GM21723 (cell line): Measurements from ENCODE around the gene ASCC1.
"Not testable (repeated sequence)": the region's sequence is repeated elsewhere in the genome, so short reads cannot be mapped to it uniquely, and the experiment has no call there.

Experiments used
- ATAC-seq: cut with Tn5 transposase; IDR thresholded peaks from one replicate; pipeline ENCODE4 v1.9.1; 2021; ENCODE audit warnings: mild to moderate bottlenecking, moderate library complexity; ENCODE audit not compliant: unreplicated experiment

ASCC1 gene

GRCh38 chr10:72173619-72174296 lies 42.3 kb downstream of the ASCC1 start:
- ATAC-seq = peak; percentile 56

- no peak for ATAC-seq
These were observed 42.8 kb downstream of the ASCC1 start for GRCh38 chr10:72173262-72173618.

GRCh38 chr10:72171175-72171630 lies 44.9 kb downstream of the ASCC1 start:
- no peak for ATAC-seq

DNA sequence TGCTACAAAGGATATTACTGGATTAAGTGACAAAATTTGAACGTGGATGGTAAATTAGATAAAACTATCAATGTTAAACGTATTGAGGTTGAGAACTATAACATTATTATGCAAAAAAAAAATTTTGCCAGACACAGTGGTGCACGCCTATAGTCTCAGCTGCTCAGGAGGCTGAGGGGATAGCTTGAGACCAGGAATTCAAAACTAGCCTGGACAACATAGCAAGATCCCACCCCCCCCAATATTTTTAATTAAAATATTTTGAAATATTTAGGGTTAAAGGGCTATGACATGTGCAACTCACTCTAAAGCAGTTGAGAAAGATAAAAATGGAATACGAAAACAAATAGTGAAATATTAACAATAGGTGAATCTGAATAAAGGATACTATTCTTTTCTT lies 45.3 kb downstream of the ASCC1 start:
- no peak for ATAC-seq

- no peak for ATAC-seq
These were observed 45.8 kb downstream of the ASCC1 start for GRCh38 chr10:72170263-72170662.

- ATAC-seq = no peak
These were observed 49.0 kb downstream of the ASCC1 start for GRCh38 chr10:72167118-72167517.

GRCh38 chr10:72164617-72165016 lies 51.5 kb downstream of the ASCC1 start:
- ATAC-seq = no peak

GRCh38 chr10:72162978-72163377 lies 53.1 kb downstream of the ASCC1 start:
- peak; percentile 59 for ATAC-seq

- ATAC-seq = no peak
These were observed 57.9 kb downstream of the ASCC1 start for GRCh38 chr10:72158176-72158575.

DNA sequence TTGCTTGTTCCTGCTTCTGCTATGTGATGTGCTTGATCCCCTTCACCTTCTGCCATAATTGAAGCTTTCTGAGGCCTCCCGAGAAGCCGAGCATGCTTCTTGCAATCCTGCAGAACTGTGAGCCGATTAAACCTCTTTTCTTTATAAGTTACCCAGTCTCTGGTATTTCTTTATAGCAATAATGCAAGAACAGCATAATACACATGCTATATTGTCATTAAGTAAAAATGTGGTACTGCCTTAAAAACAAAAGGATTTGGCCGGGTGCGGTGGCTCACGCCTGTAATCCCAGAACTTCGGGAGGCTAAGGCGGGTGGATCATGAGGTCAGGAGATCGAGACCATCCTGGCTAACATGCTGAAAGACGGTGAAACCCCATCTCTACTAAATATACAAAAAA lies 59.9 kb downstream of the ASCC1 start:
- ATAC-seq = no peak

- ATAC-seq = no peak
These were observed 63.8 kb downstream of the ASCC1 start for GRCh38 chr10:72152286-72152685.

GRCh38 chr10:72150746-72151478 lies 65.2 kb downstream of the ASCC1 start:
- ATAC-seq = not testable (repeated sequence)

DNA sequence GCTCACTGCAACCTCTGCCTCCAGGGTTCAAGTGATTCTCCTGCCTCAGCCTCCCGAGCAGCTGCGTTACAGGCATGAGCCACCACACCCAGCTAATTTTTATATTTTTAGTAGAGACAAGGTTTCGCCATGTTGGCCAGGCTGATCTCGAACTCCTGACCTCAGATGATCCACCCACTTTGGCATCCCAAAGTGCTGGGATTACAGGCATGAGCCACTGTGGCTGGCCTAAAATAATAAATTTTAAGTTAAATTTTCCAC lies 68.8 kb downstream of the ASCC1 start:
- not testable (repeated sequence) for ATAC-seq

GRCh38 chr10:72146559-72147323 lies 69.3 kb downstream of the ASCC1 start:
- ATAC-seq = no peak

DNA sequence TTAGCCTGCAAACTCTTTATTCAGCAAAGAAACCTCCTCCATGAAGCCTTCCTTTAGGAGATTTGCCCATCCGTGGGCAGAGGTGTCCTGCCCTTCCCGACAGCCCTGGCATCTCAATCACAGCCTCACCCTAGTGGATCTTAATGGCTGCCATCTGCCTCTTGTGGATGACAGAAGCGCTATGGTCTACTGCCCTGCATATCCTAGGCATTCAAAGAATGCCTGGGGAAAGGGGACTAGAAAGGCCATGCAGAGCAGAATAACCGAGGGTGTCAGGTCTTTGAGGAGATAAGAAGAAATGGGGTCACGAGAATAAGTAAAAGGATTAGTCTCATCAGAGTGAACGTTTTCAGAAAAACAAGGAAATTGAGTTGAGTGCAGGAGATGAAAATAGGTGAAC lies 70.0 kb downstream of the ASCC1 start:
- no peak for ATAC-seq

DNA sequence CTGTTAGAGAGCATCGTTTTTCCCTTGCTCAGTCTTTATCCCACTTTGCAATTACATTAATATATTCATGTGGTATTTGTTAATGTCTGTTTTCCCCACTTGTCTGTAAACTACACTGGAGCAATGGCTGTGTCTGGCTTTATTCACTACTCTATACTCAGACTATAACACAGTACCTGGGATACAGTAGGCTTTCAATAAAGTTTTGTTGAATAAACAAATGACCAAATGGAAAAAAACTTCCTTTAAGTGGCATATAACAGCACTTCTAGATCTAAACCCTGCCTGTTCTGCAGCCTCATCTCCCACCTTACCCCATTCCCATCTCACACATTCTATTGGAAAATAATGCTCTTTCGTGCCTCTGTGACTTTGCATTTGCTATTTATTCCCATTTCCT lies 70.4 kb downstream of the ASCC1 start:
- no peak for ATAC-seq

DNA sequence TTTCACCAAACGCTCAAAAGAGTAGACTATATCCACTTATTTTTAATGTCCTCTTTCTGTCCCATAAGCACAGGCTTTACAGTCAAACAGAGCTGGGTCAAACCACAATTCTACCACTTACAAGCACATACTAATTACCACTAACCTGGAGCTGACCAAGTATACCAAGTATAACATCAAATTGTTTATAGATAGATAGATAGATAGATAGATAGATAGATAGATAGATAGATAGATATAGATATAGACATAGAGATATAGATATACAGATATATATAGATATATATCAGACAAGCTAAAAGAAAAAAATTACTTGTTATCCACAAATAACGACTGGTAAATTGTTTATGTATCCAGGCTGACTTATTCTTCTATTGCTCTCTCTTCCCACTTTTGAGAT lies 75.2 kb downstream of the ASCC1 start:
- ATAC-seq = no peak

- no peak for ATAC-seq
These were observed 75.9 kb downstream of the ASCC1 start for GRCh38 chr10:72140174-72140573.

- no peak for ATAC-seq
These were observed 78.5 kb downstream of the ASCC1 start for GRCh38 chr10:72137583-72137982.

DNA sequence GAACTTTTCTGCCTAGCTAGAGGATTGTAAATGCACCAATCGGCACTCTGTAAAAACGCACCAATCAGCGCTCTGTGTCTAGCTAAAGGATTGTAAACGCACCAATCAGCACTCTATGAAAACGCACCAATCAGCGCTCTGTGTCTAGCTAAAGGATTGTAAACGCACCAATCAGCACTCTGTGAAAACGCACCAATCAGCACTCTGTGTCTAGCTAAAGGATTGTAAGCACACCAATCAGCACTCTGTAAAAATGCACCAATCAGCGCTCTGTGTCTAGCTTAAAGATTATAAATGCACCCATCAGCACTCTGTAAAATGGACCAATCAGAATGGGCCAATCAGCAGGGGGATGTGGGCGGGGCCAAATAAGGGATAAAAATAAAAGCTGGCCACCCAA lies 79.9 kb downstream of the ASCC1 start:
- ATAC-seq = not testable (repeated sequence)

GRCh38 chr10:72134785-72135767 lies 81.0 kb downstream of the ASCC1 start:
- no peak for ATAC-seq
